H9 (cell line): ENCODE measurements around the gene LDB2. TPM values are rescaled to one million over a fixed set of nuclear protein-coding genes. Genes with fewer than 3 reads are reported as not detected.

Experiments
- DNase-seq: peaks from one replicate; pipeline ENCODE4 v3.0.0-alpha.2; 2017
- H2AFZ ChIP-seq: one replicate; pipeline ENCODE4 v1.6.1; 2013; ENCODE audit warnings: mild to moderate bottlenecking, low read length, control low read depth, moderate library complexity
- H2AK5ac ChIP-seq: 2 replicates; pipeline ENCODE4 v1.6.1; 2013; ENCODE audit warnings: low read length, control low read depth, mixed read lengths; ENCODE audit not compliant: insufficient read length
- H2BK120ac ChIP-seq: one replicate; pipeline ENCODE4 v1.6.1; 2013; ENCODE audit warnings: low read depth, mild to moderate bottlenecking, low read length, control low read depth, inconsistent platforms; ENCODE audit not compliant: poor library complexity, severe bottlenecking
- H2BK12ac ChIP-seq: 2 replicates; pipeline ENCODE4 v1.6.1; 2013; ENCODE audit warnings: low read length, control low read depth, mixed read lengths, low read depth; ENCODE audit not compliant: insufficient read length
- H2BK15ac ChIP-seq: 2 replicates; pipeline ENCODE4 v1.6.1; 2013; ENCODE audit warnings: low read depth, low read length, control low read depth
- H2BK20ac ChIP-seq: one replicate; pipeline ENCODE4 v1.6.1; 2013; ENCODE audit warnings: low read depth, mild to moderate bottlenecking, low read length, control low read depth, inconsistent platforms; ENCODE audit not compliant: poor library complexity, severe bottlenecking
- H2BK5ac ChIP-seq: 2 replicates; pipeline ENCODE4 v1.6.1; 2013; ENCODE audit warnings: low read length, control low read depth, mixed read lengths; ENCODE audit not compliant: insufficient read length
- H3K14ac ChIP-seq: 2 replicates; pipeline ENCODE4 v1.6.1; 2013; ENCODE audit warnings: low read length, control low read depth; ENCODE audit not compliant: insufficient read depth
- H3K18ac ChIP-seq: 2 replicates; pipeline ENCODE4 v1.6.1; 2013; ENCODE audit warnings: low read depth, mild to moderate bottlenecking, mixed read lengths, low read length, control low read depth; ENCODE audit not compliant: insufficient read length
- H3K23ac ChIP-seq: 2 replicates; pipeline ENCODE4 v1.6.1; 2013; ENCODE audit warnings: low read length, control low read depth, mixed read lengths, low read depth; ENCODE audit not compliant: insufficient read length
- H3K23me2 ChIP-seq: 2 replicates; pipeline ENCODE4 v1.6.1; 2013; ENCODE audit warnings: low read depth, mild to moderate bottlenecking, mixed read lengths, low read length, control low read depth; ENCODE audit not compliant: insufficient read length, poor library complexity, severe bottlenecking
- H3K27ac ChIP-seq: 2 replicates; pipeline ENCODE4 v1.5.1; 2013; ENCODE audit warnings: low read length, control low read depth, mixed read lengths, low read depth; ENCODE audit not compliant: insufficient read length
- H3K27me3 ChIP-seq: 2 replicates; pipeline ENCODE4 v1.6.1; 2013; ENCODE audit warnings: low read length, control low read depth, inconsistent platforms; ENCODE audit not compliant: insufficient read depth
- H3K4ac ChIP-seq: 2 replicates; pipeline ENCODE4 v1.6.1; 2013; ENCODE audit warnings: low read depth, mild to moderate bottlenecking, control low read depth, inconsistent platforms, low read length, moderate library complexity
- H3K4me1 ChIP-seq: 2 replicates; pipeline ENCODE4 v1.6.1; 2013; ENCODE audit warnings: low read length, control low read depth, inconsistent platforms; ENCODE audit not compliant: insufficient read depth
- H3K4me2 ChIP-seq: 2 replicates; pipeline ENCODE4 v1.6.1; 2013; ENCODE audit warnings: low read length, control low read depth, mixed read lengths; ENCODE audit not compliant: insufficient read length, insufficient read depth
- H3K56ac ChIP-seq: 2 replicates; pipeline ENCODE4 v1.6.1; 2013; ENCODE audit warnings: low read depth, mild to moderate bottlenecking, mixed read lengths, low read length, control low read depth; ENCODE audit not compliant: insufficient read length
- H3K79me1 ChIP-seq: 2 replicates; pipeline ENCODE4 v1.6.1; 2013; ENCODE audit warnings: low read depth, mild to moderate bottlenecking, moderate library complexity, low read length, control low read depth, inconsistent platforms; ENCODE audit not compliant: insufficient read depth, poor library complexity, severe bottlenecking
- H3K79me2 ChIP-seq: 2 replicates; pipeline ENCODE4 v1.6.1; 2013; ENCODE audit warnings: low read length, control low read depth, inconsistent platforms; ENCODE audit not compliant: insufficient read depth
- H3K9ac ChIP-seq: 2 replicates; pipeline ENCODE4 v1.6.1; 2013; ENCODE audit warnings: low read length, control low read depth, mixed read lengths; ENCODE audit not compliant: insufficient read length; ENCODE audit errors: extremely low read depth
- H3K9me3 ChIP-seq: one replicate; pipeline ENCODE4 v1.6.1; 2013; ENCODE audit warnings: low read depth, low read length, inconsistent platforms; ENCODE audit not compliant: control insufficient read depth
- H3T11ph ChIP-seq: one replicate; pipeline ENCODE4 v1.6.1; 2013; ENCODE audit warnings: mild to moderate bottlenecking, low read length, control low read depth, inconsistent platforms
- H4K20me1 ChIP-seq: one replicate; pipeline ENCODE4 v1.6.1; 2013; ENCODE audit not compliant: control insufficient read depth, insufficient read length, insufficient read depth
- H4K5ac ChIP-seq: 2 replicates; pipeline ENCODE4 v1.6.1; 2013; ENCODE audit warnings: low read depth, mild to moderate bottlenecking, mixed read lengths, low read length, control low read depth; ENCODE audit not compliant: insufficient read length
- H4K8ac ChIP-seq: replicated peaks from 2 replicates; pipeline ENCODE4 v1.6.1; 2013; ENCODE audit warnings: low read length, control low read depth, mixed read lengths, low read depth; ENCODE audit not compliant: insufficient read length
- H4K91ac ChIP-seq: 2 replicates; pipeline ENCODE4 v1.6.1; 2013; ENCODE audit warnings: low read depth, mild to moderate bottlenecking, moderate library complexity, mixed read lengths, low read length, control low read depth; ENCODE audit not compliant: insufficient read length
- H3K27ac Mint-ChIP-seq, 3 experiments: 2 replicates in 2 of 3; 3 replicates in 1 of 3; pipeline ENCODE4 v1.8.0; 2020 to 2021; ENCODE audit warnings: mixed read lengths in 3 of 3, mild to moderate bottlenecking in 1 of 3, moderate library complexity in 1 of 3
- H3K27me3 Mint-ChIP-seq: 2 replicates; pipeline ENCODE4 v1.8.0; 2021; ENCODE audit warnings: low read depth, mild to moderate bottlenecking, moderate library complexity, mixed read lengths
- H3K36me3 Mint-ChIP-seq, 3 experiments: 2 replicates in 2 of 3; 3 replicates in 1 of 3; pipeline ENCODE4 v1.8.0; 2020 to 2021; ENCODE audit warnings: low read depth in 3 of 3, mixed read lengths in 3 of 3; ENCODE audit not compliant: insufficient read depth in 1 of 3
- H3K4me1 Mint-ChIP-seq, 2 experiments: 2 replicates each; pipeline ENCODE4 v1.8.0; 2020; ENCODE audit warnings: mixed read lengths in 2 of 2
- H3K4me3 Mint-ChIP-seq, 2 experiments: 2 replicates in 1 of 2; 3 replicates in 1 of 2; pipeline ENCODE4 v1.8.0; 2020 to 2021; ENCODE audit warnings: mild to moderate bottlenecking in 2 of 2, mixed read lengths in 2 of 2, moderate library complexity in 1 of 2
- H3K9me3 Mint-ChIP-seq, 2 experiments: 2 replicates in 1 of 2; 3 replicates in 1 of 2; pipeline ENCODE4 v1.8.0; 2020; ENCODE audit warnings: mild to moderate bottlenecking in 2 of 2, mixed read lengths in 2 of 2, moderate library complexity in 1 of 2
- CTCF ChIP-seq: fragments of 200-600 bp; sonication (generic); conservative IDR thresholded peaks from 3 replicates; pipeline ENCODE4 v1.8.0; 2021; ENCODE audit warnings: antibody characterized with exemption, mild to moderate bottlenecking
- WGBS: extraction: QIAGEN DNeasy Blood & Tissue Kit; methylation state at CpG from one replicate; pipeline ENCODE4 v1.1.7; 2013; ENCODE audit warnings: missing lambda C conversion rate, low lambda C conversion rate, mixed read lengths; ENCODE audit not compliant: insufficient read length; ENCODE audit errors: extremely low coverage; 5-methylcytosine and 5-hydroxymethylcytosine counted together
- total RNA-seq: library from RNA; stranded (reverse); gene quantifications from 2 replicates; pipeline ENCODE4 v1.2.1, GENCODE V29; 2021

LDB2 gene
- total RNA-seq, 1 experiment from 2014 or later, result 22.5 TPM

DNA sequence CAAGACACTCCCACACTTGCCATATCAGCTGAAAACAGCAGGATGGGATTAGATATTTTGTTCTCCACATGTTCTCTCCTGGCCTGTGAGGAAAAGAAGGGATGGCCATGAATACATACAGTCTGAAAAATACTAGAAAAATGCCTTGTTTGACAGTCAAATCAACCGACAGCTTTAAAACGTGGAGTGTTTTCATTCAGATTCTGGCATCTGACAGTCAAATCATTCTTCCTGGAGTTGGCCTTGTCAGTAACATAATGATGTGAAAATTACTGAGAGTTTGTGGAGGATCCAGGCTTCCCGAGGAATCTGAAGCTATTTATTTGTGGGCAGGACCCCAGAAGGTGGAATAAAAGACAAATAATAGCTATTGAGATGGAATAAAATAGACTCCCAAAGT lies 188.2 kb downstream of the LDB2 start:
- no peaks in the 10 kb centered on the region for H3K9me3 Mint-ChIP-seq
- H3K23ac ChIP-seq, result no peak overlapping the region
- no peak overlapping the region for H3K27ac ChIP-seq
- no peak overlapping the region for H3K56ac ChIP-seq
- H2BK15ac ChIP-seq, result no peak overlapping the region
- no CpG with 5 or more reads among the region's 3 CpGs for WGBS
- no peak for TF ChIP-seq CTCF
- H3K27me3 ChIP-seq, result no peaks in the 10 kb centered on the region
- H3K9me3 ChIP-seq, result no peaks in the 10 kb centered on the region
- H2BK20ac ChIP-seq, result no peak overlapping the region
- no peaks in the 10 kb centered on the region for H3K79me1 ChIP-seq
- no peak overlapping the region for H3K4me2 ChIP-seq
- H2BK5ac ChIP-seq, result no peak overlapping the region
- H3K23me2 ChIP-seq, result no peaks in the 10 kb centered on the region
- no peak overlapping the region for H3K18ac ChIP-seq
- H3K4me3 Mint-ChIP-seq, result no peak overlapping the region
- H3K9ac ChIP-seq, result no peak overlapping the region
- H4K8ac ChIP-seq, result no peak overlapping the region
- no peak overlapping the region for H3K14ac ChIP-seq
- H2AK5ac ChIP-seq, result no peak overlapping the region
- peaks cover 0 to 2% (median 0%) of the 10 kb centered on the region in 3 experiments; a peak in 1 of 7 replicates for H3K36me3 Mint-ChIP-seq
- H3T11ph ChIP-seq, result no peak overlapping the region
- no peak overlapping the region for H2AFZ ChIP-seq
- no peak overlapping the region for H3K27ac Mint-ChIP-seq
- no peak overlapping the region for H4K5ac ChIP-seq
- H3K4me1 ChIP-seq, result no peaks in the 10 kb centered on the region
- no peaks in the 10 kb centered on the region for H3K27me3 Mint-ChIP-seq
- no peak overlapping the region for H2BK12ac ChIP-seq
- DNase-seq, result no peak
- no peak overlapping the region for H4K91ac ChIP-seq
- peaks cover 7 to 12% of the 10 kb centered on the region in 2 experiments for H3K4me1 Mint-ChIP-seq
- H3K4ac ChIP-seq, result no peak overlapping the region
- H3K79me2 ChIP-seq, result no peaks in the 10 kb centered on the region
- H2BK120ac ChIP-seq, result no peak overlapping the region
- no peaks in the 10 kb centered on the region for H4K20me1 ChIP-seq
